Renal pelvis (tissue), 4 donors: Measurements from ENCODE around the gene CCT6A. TPM values are rescaled to one million over a fixed set of nuclear protein-coding genes. Genes with fewer than 3 reads are reported as not detected.
"Not testable (repeated sequence)": the region's sequence is repeated elsewhere in the genome, so short reads cannot be mapped to it uniquely, and the experiment has no call there.

Experiments
- DNase-seq: peaks from one replicate; pipeline ENCODE4 v3.0.0-alpha.2; 2013
- polyA plus RNA-seq, 3 donors: library from polyadenylated mRNA; unstranded; fragments of 120-200 nt; gene quantifications; one replicate each; pipeline ENCODE4 v1.2.1, GENCODE V29; 2013; ENCODE audit not compliant: insufficient read length in 3 of 3

The CCT6A gene
- polyA plus RNA-seq, 3 donors, result 203 to 252 (median 239) TPM

DNA sequence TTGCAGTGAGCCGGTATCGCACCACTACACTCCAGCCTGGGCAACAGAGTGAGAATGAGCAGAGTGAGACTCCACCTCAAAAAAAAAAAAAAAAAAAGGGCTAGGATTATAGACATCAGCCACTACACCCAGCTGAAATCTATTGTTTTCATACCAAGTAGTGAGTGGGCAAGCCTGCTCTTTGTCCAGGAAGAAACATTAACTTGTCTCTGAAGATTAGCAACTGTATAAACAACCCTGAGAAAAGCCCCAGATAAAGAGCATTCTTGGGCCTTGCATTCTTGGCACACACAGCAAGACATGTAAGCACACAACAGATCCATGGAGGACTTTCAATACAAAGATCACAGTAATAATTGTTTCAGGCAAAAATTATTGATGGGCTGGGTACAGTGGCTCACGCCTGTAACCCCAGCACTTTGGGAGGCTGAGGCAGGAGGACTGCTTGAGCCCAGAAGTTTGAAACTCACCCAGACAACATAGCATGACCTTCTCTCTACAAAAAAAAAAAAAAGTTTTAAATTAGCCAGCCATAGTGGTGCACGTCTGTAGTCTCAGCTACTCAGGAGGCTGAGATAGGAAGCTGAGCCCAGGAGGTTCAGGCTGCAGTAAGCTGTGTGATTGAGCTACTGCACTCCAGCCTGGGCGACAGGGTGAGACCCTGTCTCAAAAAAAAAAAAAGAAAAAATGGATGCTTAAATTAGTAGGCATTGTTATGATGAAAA is 4.7 kb upstream of the CCT6A start:
- no peak for DNase-seq

DNA sequence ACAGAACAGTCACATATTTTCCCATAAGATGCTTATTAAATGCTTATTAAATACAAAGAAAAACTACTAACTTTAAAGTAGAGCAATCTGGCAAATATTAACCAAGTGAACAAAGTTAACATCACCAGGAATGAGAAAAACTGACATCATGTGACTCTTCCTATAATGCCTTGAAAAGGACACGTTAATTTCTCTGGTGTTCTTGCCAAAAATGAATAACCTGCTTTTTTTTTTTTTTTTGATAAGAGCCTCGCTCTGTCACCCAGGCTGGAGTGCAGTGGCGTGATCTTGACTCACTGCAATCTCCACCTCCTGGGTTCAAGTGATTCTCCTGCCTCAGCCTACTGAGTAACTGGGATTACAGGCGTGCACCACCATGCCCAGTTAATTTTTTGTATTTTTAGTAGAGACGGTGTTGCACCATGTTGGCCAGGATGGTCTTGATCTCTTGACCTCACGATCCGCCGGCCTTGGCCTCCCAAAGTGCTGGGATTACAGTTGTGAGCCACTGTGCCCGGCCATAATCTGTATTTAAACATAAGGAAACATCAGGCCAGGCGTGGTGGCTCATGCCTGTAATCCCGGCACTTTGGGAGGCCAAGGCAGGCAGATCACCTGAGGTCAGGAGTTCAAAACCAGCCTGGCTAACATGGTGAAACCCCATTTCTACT is 4.0 kb upstream of the CCT6A start:
- not testable (repeated sequence) for DNase-seq

DNA sequence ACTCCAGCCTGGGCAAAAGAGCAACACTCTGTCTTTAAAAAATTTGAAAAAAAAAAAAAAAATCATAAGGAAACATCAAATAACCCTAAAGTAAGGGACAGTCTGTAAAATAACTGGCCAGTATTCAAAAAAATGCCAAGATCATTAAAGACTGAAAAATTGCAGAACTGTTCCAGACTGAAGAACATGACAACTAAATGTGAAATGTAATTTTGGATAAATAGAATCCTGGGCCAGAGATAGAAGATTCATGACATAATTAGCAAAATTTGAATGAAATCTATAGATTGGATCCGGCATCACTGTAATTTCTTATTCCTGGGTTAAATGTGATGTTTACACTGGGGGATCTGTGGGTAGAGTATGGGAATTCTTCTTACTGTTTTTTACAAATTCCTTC is 3.3 kb upstream of the CCT6A start:
- no peak for DNase-seq

DNA sequence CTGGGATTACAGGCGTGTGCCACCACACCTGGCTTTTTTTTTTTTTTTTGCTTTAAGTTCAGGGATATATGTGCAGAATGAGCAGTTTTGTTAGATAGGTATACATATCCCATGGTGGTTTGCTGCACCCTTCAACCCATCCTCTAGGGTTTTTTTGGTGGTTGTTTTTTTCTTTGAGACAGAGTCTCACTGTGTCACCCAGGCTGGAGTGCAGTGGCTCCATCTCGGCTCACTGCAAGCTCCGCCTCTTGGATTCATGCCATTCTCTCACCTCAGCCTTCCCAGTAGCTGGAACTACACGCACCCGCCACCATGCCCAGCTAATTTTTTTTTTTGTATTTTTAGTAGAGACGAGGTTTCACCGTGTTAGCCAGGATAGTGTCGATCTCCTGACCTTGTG is 2.8 kb upstream of the CCT6A start:
- DNase-seq, result not testable (repeated sequence)

DNA sequence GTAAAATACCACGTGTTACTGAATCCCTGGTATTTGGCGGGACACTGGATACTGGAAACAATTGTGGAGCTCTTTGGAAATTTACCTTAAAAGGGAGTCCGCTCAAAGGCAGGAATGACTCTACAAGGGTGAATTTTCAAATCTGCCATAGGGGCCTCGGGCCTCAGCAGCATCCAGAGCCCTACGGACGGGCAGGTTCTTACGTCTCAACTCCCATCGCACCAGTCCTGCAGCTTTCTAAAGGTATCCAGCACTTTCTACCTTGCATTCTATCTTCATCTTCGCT is 569 bp upstream of the CCT6A start:
- no peak for DNase-seq

DNA sequence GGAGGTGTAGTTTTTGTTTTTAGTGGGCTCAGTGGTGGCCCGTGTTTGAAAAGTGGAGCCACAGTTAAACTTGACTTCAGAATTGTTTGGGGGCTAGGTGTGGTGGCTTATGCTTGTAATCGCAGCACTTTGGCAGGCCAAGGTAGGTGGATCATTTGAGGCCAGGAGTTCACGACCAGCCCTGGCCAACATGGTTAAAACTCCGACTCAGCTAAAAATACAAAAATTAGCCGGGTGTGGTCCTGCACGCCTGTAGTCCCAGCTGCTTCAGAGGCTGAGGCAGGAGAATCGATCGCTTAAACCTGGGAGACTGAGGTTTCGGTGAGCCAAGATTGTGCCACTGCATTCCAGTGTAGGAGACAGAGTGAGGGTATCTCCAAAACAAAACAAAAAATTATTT is 1.8 kb downstream of the CCT6A start:
- no peak for DNase-seq

DNA sequence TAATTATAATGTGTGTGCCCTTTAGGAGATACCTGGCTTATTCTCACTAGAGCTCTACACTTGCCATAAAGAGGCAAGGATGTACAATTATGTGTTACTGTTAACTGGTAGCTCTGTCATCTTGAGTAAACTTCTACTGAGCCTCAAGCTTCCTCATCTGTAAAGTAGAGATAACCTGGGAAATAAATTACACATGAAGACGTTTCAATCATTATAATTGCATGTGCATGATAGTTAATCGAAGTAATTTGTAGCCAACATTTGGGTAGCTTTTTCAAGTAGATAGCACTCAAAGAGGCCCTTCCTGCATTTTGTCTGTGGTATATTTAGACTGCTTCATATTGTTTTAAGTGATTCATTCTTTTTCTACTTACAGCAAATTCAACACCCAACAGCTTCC is 2.4 kb downstream of the CCT6A start:
- DNase-seq, result no peak

DNA sequence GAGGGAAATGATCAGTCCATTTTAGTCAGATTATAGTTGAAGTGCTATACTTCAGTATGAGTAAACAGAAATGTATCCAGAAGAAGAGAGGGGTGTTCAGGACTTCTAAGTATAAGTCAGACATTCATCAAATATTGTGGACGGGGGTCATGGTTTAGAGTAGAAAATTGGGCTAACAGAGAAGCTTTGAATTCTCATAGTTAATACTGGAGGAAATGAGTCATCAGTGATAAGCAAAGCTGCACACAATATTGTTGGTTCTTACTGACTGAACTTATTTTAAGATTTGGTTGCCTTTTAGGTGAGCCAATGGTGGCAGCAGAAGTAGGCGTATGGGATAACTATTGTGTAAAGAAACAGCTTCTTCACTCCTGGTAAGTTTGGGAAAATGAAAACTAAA is 10.8 kb downstream of the CCT6A start:
- DNase-seq, result no peak

DNA sequence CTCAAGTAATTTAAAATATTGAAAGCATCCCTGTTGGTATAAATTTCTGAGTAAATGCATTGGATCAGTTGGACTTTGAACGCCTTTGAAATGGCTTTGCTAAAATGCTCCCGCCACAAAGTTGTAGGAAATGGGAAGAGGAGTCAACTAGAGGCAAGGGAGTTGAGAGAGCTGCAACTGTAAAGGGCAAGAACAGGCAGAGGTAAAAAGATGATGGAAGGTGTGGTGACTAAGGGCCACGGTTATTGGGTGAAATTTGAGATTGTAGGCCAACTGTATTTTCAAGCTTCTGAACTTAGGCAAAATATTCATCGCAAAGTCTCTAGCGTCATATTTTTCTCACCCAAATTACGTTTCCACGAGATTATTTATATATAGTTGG is 11.9 kb downstream of the CCT6A start:
- DNase-seq, result no peak

DNA sequence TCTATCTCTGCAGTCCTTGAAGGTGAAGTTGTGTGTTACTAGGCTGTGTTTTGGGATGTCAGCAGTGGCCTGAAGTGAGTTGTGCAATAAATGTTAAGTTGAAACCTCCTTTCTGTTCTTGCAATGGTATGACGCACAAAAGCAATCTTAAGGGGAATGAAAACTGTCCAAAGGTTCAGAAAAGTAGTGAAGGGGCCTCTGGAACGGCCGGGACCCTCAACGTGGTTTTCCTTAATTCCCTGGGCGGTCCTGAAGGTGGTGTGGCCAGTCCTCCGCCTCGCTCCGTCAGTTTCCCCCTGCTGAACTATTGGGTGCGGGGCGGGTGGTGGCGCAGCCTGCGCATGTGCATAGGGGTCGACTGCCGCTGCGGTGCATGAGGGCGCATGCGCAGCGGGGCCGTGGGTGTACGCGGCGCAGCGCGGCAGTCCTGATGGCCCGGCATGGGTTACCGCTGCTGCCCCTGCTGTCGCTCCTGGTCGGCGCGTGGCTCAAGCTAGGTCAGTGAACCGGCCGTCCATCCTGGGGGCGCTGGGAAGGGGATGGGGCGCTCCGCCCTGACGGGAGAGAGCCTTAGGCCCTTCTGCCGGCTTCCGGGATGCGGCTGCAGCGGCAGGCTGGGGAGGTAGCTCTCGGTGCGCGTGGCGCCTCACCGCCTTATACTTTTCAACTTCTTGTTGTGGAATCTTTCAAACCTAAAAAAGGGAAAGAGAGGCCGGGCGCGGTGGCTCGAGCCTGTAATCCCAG is 12.5 kb downstream of the CCT6A start, which contains the start of gene SUMF2:
Gene SUMF2 (plus strand): TSS at position 405 of the 744 bp plus-strand sequence. CDS start 26 bp downstream, at position 431.
- peak; percentile 90 for DNase-seq

DNA sequence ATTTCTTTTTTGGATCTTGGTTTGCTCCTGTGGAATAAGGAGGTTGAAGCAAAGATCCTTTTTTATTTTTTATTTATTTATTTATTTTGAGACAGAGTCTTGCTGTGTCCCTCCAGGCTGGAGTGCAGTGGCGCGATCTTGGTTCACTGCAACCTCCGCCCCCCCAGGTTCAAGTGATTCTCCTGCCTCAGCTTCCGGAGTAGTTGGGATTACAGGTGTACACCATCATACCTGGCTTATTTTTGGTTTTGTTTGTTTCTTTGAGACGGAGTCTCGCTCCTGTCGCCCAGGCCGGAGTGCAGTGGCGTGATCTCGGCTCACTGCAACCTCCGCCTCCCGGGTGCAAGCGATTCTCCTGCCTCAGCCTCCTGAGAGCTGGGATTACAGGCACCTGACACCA is 14.8 kb downstream of the CCT6A start:
- not testable (repeated sequence) for DNase-seq

DNA sequence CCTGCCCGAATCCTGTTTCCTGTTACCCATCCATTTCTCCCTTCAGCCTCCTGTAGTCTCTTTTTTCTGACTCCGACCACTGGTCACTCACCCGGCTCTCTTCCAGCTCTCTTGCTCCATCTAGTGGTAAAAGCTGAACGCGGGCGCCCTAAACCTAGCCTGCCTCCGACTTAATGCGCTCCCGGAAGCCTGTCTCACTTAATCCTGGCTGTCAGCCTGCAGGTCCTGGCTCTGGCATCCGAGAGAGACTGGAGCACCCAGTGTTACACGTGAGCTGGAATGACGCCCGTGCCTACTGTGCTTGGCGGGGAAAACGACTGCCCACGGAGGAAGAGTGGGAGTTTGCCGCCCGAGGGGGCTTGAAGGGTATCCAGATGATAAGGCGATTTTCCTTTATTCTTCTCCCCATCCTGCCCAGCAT is 22.8 kb downstream of the CCT6A start:
- peak; percentile 80 for DNase-seq

DNA sequence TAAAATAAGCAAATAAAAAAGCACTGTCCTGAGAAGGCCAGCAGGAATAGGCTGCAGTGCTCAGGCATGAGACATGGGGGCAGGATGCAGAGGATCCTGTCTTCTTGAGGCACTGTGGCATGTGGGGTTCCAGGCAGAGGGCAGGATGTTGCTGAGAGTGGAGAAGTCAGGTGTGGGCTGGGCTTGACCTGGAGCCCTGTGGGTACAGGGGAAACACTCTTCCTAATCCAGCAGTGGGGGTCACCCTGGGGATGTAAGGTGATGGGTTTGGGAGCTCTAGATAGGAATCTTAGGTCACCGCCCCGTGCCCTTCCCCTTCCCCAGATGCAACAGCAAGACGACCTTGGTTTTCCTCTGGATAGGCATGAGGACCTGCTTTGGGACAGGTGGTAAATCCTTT is 26.1 kb downstream of the CCT6A start:
- DNase-seq, result no peak

DNA sequence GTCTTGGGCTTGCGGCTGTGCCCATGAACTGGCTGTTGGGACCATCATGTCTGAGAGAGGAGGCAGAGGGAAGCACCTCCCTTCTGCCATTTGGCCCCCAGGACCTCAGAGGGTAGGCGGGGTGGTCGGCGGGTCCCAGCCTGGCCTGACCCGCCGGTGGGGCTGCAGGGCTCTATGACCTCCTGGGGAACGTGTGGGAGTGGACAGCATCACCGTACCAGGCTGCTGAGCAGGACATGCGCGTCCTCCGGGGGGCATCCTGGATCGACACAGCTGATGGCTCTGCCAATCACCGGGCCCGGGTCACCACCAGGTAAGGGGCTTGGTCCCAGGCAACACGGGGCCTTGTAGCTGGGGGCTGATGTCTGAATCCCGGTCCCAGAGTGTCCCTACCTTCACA is 26.6 kb downstream of the CCT6A start:
- no peak for DNase-seq

DNA sequence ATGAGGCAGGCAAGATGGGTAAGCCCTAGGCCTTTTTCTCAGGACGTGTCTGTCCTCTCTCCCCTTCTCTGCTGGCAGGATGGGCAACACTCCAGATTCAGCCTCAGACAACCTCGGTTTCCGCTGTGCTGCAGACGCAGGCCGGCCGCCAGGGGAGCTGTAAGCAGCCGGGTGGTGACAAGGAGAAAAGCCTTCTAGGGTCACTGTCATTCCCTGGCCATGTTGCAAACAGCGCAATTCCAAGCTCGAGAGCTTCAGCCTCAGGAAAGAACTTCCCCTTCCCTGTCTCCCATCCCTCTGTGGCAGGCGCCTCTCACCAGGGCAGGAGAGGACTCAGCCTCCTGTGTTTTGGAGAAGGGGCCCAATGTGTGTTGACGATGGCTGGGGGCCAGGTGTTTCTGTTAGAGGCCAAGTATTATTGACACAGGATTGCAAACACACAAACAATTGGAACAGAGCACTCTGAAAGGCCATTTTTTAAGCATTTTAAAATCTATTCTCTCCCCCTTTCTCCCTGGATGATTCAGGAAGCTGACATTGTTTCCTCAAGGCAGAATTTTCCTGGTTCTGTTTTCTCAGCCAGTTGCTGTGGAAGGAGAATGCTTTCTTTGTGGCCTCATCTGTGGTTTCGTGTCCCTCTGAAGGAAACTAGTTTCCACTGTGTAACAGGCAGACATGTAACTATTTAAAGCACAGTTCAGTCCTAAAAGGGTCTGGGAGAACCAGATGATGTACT is 28.1 kb downstream of the CCT6A start:
- DNase-seq, result no peak

DNA sequence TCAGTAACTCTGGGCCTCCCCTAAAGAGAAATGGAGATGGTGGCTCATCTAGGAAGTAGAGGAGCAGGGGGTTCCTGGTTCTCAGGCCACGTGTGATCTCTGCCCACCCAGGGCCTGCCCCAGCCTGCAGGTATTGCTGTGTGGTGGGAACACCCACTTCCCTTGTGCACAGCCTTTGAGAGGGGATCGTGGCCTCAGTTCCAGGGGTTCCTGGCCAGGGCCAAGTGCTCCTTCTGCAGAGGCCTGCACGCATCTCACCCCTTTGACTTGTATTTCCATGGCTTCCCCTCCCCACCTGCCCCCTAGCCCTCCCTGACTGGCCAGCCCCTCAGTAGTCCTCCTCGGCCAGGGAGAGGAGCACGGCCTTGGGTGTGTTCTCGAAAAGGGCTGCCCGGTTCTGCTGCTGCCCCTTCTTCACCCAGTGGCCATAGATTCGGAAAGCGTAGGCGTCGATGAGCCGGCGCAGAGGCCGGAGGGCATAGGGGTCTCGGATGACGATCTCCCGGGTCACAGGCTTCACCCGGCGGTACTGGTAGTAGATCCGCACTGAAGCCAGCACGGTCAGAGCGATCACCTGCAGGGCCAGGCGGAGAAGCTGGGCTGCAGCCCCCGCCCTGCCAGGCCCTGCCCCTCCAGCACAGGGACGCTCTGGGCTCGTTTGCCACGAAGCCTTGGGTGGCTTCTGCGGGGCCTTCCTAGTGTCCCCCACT is 29.3 kb downstream of the CCT6A start:
- not testable (repeated sequence) for DNase-seq

DNA sequence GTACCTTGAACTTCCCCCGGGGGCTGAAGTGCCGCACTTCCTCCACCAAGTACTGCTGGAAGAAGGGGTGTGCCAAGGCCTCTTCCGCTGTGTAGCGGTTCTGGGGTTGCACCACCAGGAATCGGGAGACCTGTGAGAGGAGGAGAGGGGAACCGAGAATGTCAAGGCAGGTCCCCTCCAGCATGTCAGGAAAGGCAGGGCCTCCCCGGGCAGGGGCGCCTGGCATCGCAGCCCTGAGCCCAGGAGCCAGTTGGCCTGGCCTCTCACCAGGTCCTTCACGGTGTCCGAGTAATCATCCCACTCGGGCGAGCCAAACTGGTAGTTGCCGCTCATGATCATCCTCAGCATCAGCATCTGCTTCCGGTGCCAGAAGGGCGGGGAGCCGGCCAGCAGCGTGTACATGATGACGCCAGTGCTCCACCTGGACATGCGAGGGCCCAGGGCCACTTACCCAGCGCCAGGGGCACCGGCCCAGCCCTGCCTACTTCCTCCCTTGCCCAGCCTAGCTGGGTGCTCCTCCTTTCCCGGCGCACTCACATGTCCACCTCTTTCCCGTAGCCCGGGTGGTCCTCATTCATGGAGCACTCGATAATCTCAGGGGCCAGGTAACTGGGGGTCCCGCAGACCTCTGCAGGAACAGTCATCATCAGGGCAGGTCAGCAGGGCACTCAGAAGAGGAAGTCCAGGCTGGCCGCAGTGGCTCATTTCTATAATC is 30.2 kb downstream of the CCT6A start:
- DNase-seq, result no peak

DNA sequence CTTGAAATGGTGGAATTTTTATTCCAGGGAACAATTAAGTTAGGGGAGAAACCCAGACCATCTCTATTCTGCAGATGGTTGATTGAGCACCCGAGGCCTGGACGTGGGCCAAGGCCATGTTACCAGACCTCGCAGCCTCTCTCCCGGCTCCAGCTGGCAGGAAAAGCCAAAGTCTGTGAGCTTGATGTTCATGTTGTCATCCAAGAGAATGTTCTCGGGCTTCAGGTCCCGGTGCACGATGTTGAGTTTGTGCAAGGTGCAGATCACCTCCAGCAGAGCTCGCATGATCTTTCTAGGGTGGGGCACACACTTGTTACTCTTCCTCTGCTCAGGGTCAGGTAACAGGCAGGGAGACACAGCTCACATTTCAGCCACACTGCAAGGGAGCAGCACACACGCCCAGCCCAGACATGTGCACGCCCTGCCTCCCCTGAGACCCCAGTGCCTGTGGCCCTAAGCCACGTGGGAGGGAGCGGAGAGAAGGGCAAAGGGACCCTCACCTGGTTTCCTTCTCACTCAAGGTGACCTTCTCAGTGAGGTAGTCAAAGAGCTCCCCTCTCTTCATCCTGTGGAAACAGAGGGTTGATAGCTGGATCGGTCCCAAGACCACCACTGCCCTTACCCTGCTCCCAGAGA is 31.7 kb downstream of the CCT6A start:
- no peak for DNase-seq

DNA sequence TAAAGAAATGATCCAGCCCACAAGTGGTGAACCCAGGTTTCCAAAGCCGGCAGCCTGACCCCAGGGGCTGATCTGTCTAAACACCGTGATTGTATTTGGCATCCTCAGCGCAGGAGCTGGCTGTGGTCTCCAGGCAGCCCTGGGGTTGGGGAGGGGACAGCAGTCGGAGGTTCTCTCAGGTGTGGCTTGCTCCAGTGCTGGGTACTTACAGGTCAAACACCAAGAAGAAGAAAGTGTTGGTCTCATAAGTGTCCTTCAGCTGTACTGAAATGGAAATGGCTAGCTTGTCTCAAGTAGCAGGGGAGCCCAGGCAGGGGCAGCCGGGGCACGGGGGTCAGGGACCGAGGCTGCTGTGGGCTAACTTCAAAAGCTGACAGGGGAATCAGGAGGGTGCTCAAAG is 35.2 kb downstream of the CCT6A start:
- no peak for DNase-seq

DNA sequence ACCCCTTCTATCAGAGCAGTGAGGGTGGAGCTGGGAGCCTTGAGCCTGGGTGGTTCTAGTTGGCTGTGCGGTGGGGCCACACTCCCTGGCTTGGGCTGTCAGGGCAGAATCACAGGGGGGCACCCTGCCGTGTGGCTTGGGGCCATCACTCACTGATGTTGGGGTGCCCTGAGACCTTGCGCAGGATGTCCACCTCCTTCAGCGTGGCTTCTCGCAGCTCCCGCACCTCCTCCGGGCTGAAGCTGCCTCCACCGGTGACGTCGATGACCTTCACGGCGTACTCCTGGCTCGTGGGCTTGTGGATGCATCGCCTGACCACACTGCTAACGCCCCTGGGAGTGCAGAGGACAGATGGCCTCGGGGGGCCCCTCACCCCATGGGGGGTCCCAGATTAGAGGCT is 35.9 kb downstream of the CCT6A start:
- no peak for DNase-seq

DNA sequence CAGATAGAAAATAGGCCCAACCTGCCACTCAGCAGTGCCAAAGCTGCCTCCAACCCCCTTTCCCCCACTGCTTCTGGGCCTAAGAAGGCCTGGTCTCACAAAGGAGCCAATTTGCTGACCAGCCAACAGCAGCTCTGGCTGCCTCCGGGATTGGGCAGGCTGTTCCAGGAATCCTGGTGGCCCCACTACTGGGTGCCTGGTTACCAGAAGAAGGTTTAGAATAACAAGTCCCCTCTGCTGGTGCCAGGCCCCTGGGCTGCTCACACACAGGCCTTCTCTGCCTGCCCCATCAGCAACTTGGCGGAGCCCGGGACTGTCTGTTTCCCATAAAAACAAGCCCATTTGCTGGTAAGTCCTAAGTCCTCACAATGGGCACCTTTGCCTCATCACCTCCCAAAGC is 40.0 kb downstream of the CCT6A start:
- DNase-seq, result no peak
